Heart left ventricle (tissue), 13 donors: ENCODE measurements around the gene ZNF18.
A peak's percentile ranks its signal among the peaks of the same experiment; 100 is the strongest.

Experiments
- CTCF ChIP-seq, 12 donors: fragments of 200-600 bp; sonication (generic) in 4 of 12; IDR thresholded peaks; one replicate each; pipeline versions ENCODE4 v1.5.0 to v1.8.0; 2018 to 2022; ENCODE audit warnings: antibody characterized with exemption in 12 of 12, mild to moderate bottlenecking in 5 of 12
- POLR2A ChIP-seq, 2 donors: fragments of 450-650 bp; IDR thresholded peaks; one replicate each; pipeline ENCODE4 v1.6.1; 2017; ENCODE audit warnings: antibody characterized with exemption in 2 of 2, mild to moderate bottlenecking in 2 of 2, moderate library complexity in 2 of 2
- donor health status: ischemic (EF 13 %, LVEDD 7.1; RV severe dilation, severe dysfunction).
- donor health status: DM: no; HTN: yes; CAD: no.
- donor health status: DM: no; HTN: no; CAD: no.
- donor health status: ischemic (EF 25% LVEDD 6.9; RV normal size, moderate dysfunction).
- donor health status: ischemic (EF 25% LVEDD 5.7; RV mildly dilated, moderate dysfunction).
- donor health status: ischemic (EF 35%, LVEDD 5.7; RV mildly dilated, moderate dysfunction).
- donor health status: nonischemic (EF 11% LVEDD 7.7; RV severe dilation, severe dysfunction).
- donor health status: DM: yes; HTN: yes; CAD: no.
- donor health status: PGD.
- donor health status: ischemic (EF 29% LVEDD 5.4; RV normal size, mild dysfunction).
- donor health status: nonischemic (EF 23%, LVEDD 6.1; RV moderate dilation, normal function).

- no peak for TF ChIP-seq POLR2A (IDR thresholded peaks at IDR 0.05)
- peak in 4 of 12 donors; percentile 7 to 30 (median 21) for TF ChIP-seq CTCF (IDR thresholded peaks at IDR 0.05)
These were observed 16.5 kb downstream of the ZNF18 start for GRCh38 chr17:11980813-11981212.
